ENCODE results near the gene ARID2. TPM values are rescaled to one million over a fixed set of nuclear protein-coding genes. Genes with fewer than 3 reads are reported as not detected.

The ARID2 gene
- total RNA-seq, 3 donors from 2014 or later = 28.9 to 46.4 (median 43.3) TPM

GRCh38 chr12:45879363-45879895, 149.9 kb downstream of the ARID2 start:
- intact Hi-C loops (cut with DNase I, micrococcal nuclease) = no loop called here
- DNase-seq (no peak), ATAC-seq (no peak)
- Histone ChIP-seq H3K4me3 (no peak overlapping the region), H3K9me3 (no peaks in the 10 kb centered on the region), H3K4me1 (ENCODE audit: low read depth) (no peaks in the 10 kb centered on the region), H3K36me3 (ENCODE audit: low read depth) (no peaks in the 10 kb centered on the region)
- no peak for TF ChIP-seq CTCF (IDR thresholded peaks at IDR 0.05)

DNA sequence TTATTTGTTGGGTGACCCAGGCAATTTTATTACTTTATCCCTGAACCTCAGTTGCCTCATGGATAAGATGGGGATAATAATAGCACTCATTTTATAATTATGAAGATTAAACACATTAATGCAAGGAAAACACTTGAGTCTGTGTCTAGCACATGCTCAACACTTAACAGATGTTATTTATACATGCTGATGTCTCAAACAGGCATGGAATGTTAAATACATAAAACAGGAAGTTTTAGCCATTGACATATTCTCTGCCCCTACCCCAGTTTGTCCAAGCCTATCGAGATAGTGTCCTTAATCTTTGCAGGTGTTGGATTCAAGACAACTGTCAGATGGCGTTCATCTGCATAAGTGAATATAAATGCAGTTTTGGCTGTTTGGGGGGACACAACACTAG, 151.0 kb downstream of the ARID2 start:
- intact Hi-C loops (cut with DNase I, micrococcal nuclease) = no loop called here
- H3K9me3 ChIP-seq = no peaks in the 10 kb centered on the region
- no peak for ATAC-seq
- no peaks in the 10 kb centered on the region for H3K4me1 ChIP-seq (ENCODE audit: low read depth)
- no peaks in the 10 kb centered on the region for H3K36me3 ChIP-seq (ENCODE audit: low read depth)
- no peak for TF ChIP-seq CTCF (IDR thresholded peaks at IDR 0.05)
- no peak for DNase-seq
- no peak overlapping the region for H3K4me3 ChIP-seq

- no peak for TF ChIP-seq CTCF (IDR thresholded peaks at IDR 0.05)
- H3K36me3 ChIP-seq (ENCODE audit: low read depth) = no peaks in the 10 kb centered on the region
- DNase-seq (no peak), ATAC-seq (no peak)
- no peaks in the 10 kb centered on the region for H3K9me3 ChIP-seq
- H3K4me3 ChIP-seq = no peak overlapping the region
- H3K4me1 ChIP-seq (ENCODE audit: low read depth) = no peaks in the 10 kb centered on the region
- intact Hi-C loops (cut with DNase I, micrococcal nuclease) = no loop called here
Observed at GRCh38 chr12:45883187-45883586, 153.7 kb downstream of the ARID2 start.

DNA sequence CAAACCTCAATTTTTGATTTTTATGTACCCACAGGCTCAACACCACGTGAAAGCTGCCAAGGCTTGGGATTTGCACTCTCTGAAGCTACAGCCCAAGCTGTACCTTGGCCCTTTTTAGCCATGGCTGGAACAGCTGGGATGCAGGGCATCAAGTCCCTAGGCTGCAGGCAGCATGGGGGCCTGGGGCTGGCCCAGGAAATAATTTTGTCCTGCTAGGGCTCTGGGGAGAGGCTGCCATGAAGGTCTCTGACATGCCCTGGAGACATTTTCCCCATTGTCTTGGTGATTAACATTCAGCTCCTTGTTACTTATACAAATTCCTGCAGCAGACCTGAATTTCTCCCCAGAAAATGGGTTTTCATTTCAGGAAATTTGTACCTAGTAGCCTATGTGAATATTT, 157.2 kb downstream of the ARID2 start:
- ATAC-seq (no peak), DNase-seq (no peak)
- Histone ChIP-seq H3K4me3 (no peak overlapping the region), H3K9me3 (no peaks in the 10 kb centered on the region), H3K36me3 (ENCODE audit: low read depth) (no peaks in the 10 kb centered on the region), H3K4me1 (ENCODE audit: low read depth) (no peaks in the 10 kb centered on the region)
- intact Hi-C loops (cut with DNase I, micrococcal nuclease) = no loop called here
- TF ChIP-seq CTCF (IDR thresholded peaks at IDR 0.05) = no peak

DNA sequence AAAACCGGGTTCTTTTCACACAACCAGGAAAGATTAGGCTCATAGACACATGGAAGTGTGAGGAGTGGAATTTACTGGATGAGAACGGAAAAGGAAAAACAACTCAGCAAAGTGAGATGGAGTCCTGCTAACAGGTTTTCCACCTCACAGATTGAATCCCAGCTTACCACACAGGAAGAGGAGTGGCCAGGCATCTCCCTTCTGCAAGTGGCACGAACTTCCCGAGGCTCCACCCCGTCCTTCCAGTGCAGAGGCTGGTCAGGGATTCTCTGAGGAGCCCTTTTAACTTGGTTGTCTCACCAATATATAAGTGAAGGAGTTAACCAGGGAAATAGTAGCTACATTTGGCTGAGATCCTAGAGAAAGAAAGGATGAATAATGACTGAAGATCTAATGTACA, 158.0 kb downstream of the ARID2 start:
- DNase-seq = no peak
- intact Hi-C loops (cut with DNase I, micrococcal nuclease) = no loop called here
- Histone ChIP-seq H3K36me3 (ENCODE audit: low read depth) (no peaks in the 10 kb centered on the region), H3K4me3 (no peak overlapping the region), H3K4me1 (ENCODE audit: low read depth) (no peaks in the 10 kb centered on the region), H3K9me3 (no peaks in the 10 kb centered on the region)
- TF ChIP-seq CTCF (IDR thresholded peaks at IDR 0.05) = no peak
- no peak for ATAC-seq

- ATAC-seq = no peak
- Histone ChIP-seq H3K9me3 (no peaks in the 10 kb centered on the region), H3K36me3 (ENCODE audit: low read depth) (no peaks in the 10 kb centered on the region), H3K4me1 (ENCODE audit: low read depth) (no peaks in the 10 kb centered on the region), H3K4me3 (no peak overlapping the region)
- intact Hi-C loops (cut with DNase I, micrococcal nuclease) = no loop called here
- DNase-seq = no peak
- TF ChIP-seq CTCF (IDR thresholded peaks at IDR 0.05) = no peak
Observed at GRCh38 chr12:45890276-45890675, 160.8 kb downstream of the ARID2 start.
